IMR-90 (cell line): ENCODE measurements around the gene TBXAS1. TPM values are rescaled to one million over a fixed set of nuclear protein-coding genes. Genes with fewer than 3 reads are reported as not detected.

Source experiments
- ATAC-seq: fragments of 200-7000 bp; cut with Tn5 transposase; 2 replicates; pipeline ENCODE4 v1.9.1; 2020; ENCODE audit warnings: low read depth, mild to moderate bottlenecking, moderate library complexity
- BruUV-seq: library from RNA; stranded (reverse); fragments of 400-500 nt; replicated peaks from 2 replicates; lab custom pipeline; 2021; lab: Mats Ljungman, UMichigan
- CTCF ChIA-PET: fragments of 300-600 bp; formaldehyde crosslinking; extraction: SDS; loops from one replicate; lab custom pipeline; 2021; ENCODE audit warnings: antibody characterized with exemption; lab: Yijun Ruan, JAX
- POLR2A ChIA-PET: fragments of 300-600 bp; sonication (Branson Sonifier 250); formaldehyde crosslinking; loops from one replicate; lab custom pipeline; 2022; ENCODE audit warnings: antibody characterized with exemption; ENCODE audit not compliant: unreplicated experiment; lab: Charles Lee
- DNase-seq: peaks from one replicate; pipeline ENCODE4 v3.0.0; 2013
- H2AFZ ChIP-seq: replicated peaks from 2 replicates; pipeline ENCODE3; 2013; ENCODE audit warnings: low read length, mild to moderate bottlenecking; ENCODE audit not compliant: poor library complexity
- H2AK5ac ChIP-seq: 2 replicates; pipeline ENCODE4 v1.6.1; 2013; ENCODE audit warnings: low read depth, low read length, inconsistent platforms
- H2AK9ac ChIP-seq: replicated peaks from 2 replicates; pipeline ENCODE3; 2013; ENCODE audit warnings: mild to moderate bottlenecking, low read depth, low read length, moderate library complexity; ENCODE audit not compliant: poor library complexity
- H2BK120ac ChIP-seq: 2 replicates; pipeline ENCODE4 v1.6.1; 2013; ENCODE audit warnings: low read depth, low read length, inconsistent platforms
- H2BK15ac ChIP-seq: 3 replicates; pipeline ENCODE4 v1.6.1; 2013; ENCODE audit warnings: low read depth, low read length, inconsistent platforms
- H2BK20ac ChIP-seq: 2 replicates; pipeline ENCODE4 v1.6.1; 2013; ENCODE audit warnings: low read depth, mild to moderate bottlenecking, inconsistent platforms, low read length, moderate library complexity
- H2BK5ac ChIP-seq: 2 replicates; pipeline ENCODE4 v1.6.1; 2013; ENCODE audit warnings: mild to moderate bottlenecking, low read depth, low read length, inconsistent platforms; ENCODE audit not compliant: poor library complexity, severe bottlenecking
- H3K14ac ChIP-seq: replicated peaks from 2 replicates; pipeline ENCODE4 v1.6.1; 2013; ENCODE audit warnings: low read depth, low read length, inconsistent platforms
- H3K18ac ChIP-seq: 2 replicates; pipeline ENCODE4 v1.6.1; 2013; ENCODE audit warnings: low read depth, low read length, control low read depth
- H3K23ac ChIP-seq: 2 replicates; pipeline ENCODE4 v1.6.1; 2013; ENCODE audit warnings: low read depth, low read length, inconsistent platforms
- H3K27ac ChIP-seq: 2 replicates; pipeline ENCODE4 v1.5.1; 2013; ENCODE audit warnings: mild to moderate bottlenecking, control low read depth, low read length; ENCODE audit not compliant: insufficient read depth
- H3K27me3 ChIP-seq: 2 replicates; pipeline ENCODE4 v1.6.1; 2013; ENCODE audit warnings: low read length; ENCODE audit not compliant: control insufficient read depth, insufficient read depth
- H3K36me3 ChIP-seq: 2 replicates; pipeline ENCODE4 v1.6.1; 2013; ENCODE audit warnings: low read length, mixed read lengths; ENCODE audit not compliant: control insufficient read depth, insufficient read depth
- H3K4ac ChIP-seq: 2 replicates; pipeline ENCODE4 v1.6.1; 2013; ENCODE audit warnings: low read depth, low read length, inconsistent platforms
- H3K4me1 ChIP-seq: 2 replicates; pipeline ENCODE4 v1.6.1; 2013; ENCODE audit warnings: low read length, mixed read lengths; ENCODE audit not compliant: control insufficient read depth, insufficient read depth
- H3K4me2 ChIP-seq: 2 replicates; pipeline ENCODE4 v1.6.1; 2013; ENCODE audit warnings: low read depth, mild to moderate bottlenecking, control low read depth, low read length, moderate library complexity
- H3K4me3 ChIP-seq: 2 replicates; pipeline ENCODE4 v1.5.1; 2013; ENCODE audit warnings: low read depth, mild to moderate bottlenecking, control low read depth, low read length, moderate library complexity; ENCODE audit not compliant: insufficient read depth
- H3K56ac ChIP-seq: 2 replicates; pipeline ENCODE4 v1.6.1; 2013; ENCODE audit warnings: low read length, inconsistent platforms; ENCODE audit not compliant: insufficient read depth; ENCODE audit errors: extremely low read depth
- H3K79me1 ChIP-seq, 2 experiments: 2 replicates each; pipeline ENCODE4 v1.6.1; 2013; ENCODE audit warnings: low read length in 2 of 2, inconsistent platforms in 1 of 2, low read depth in 1 of 2
- H3K9ac ChIP-seq: 2 replicates; pipeline ENCODE4 v1.6.1; 2013; ENCODE audit warnings: low read depth, low read length, control low read depth
- H3K9me1 ChIP-seq: 2 replicates; pipeline ENCODE4 v1.6.1; 2013; ENCODE audit warnings: low read length, inconsistent platforms; ENCODE audit not compliant: insufficient read depth
- H3K9me3 ChIP-seq: 2 replicates; pipeline ENCODE4 v1.6.1; 2013; ENCODE audit warnings: low read length; ENCODE audit not compliant: control insufficient read depth, insufficient read depth
- H4K20me1 ChIP-seq: 2 replicates; pipeline ENCODE4 v1.6.1; 2013; ENCODE audit warnings: low read length, inconsistent platforms; ENCODE audit not compliant: insufficient read depth
- H4K5ac ChIP-seq: 2 replicates; pipeline ENCODE4 v1.6.1; 2013; ENCODE audit warnings: mild to moderate bottlenecking, low read depth, low read length, control low read depth
- H4K8ac ChIP-seq, 2 experiments: 2 replicates each; pipeline ENCODE4 v1.6.1; 2013; ENCODE audit warnings: low read depth in 2 of 2, low read length in 2 of 2, control low read depth in 1 of 2, inconsistent platforms in 1 of 2
- H4K91ac ChIP-seq: 2 replicates; pipeline ENCODE4 v1.6.1; 2013; ENCODE audit warnings: low read depth, low read length, inconsistent platforms; ENCODE audit not compliant: insufficient read depth
- BHLHE40 ChIP-seq: fragments of 150-350 bp; IDR thresholded peaks from 2 replicates; pipeline ENCODE4 v1.6.1; 2016; ENCODE audit warnings: mild to moderate bottlenecking, low read depth, low read length
- CEBPB ChIP-seq: IDR thresholded peaks from 2 replicates; pipeline ENCODE4 v1.6.1; 2012; ENCODE audit warnings: low read depth, low read length, improper control_type of control experiment
- CHD1 ChIP-seq: IDR thresholded peaks from 2 replicates; pipeline ENCODE4 v1.6.1; 2012; ENCODE audit warnings: low read depth, low read length, improper control_type of control experiment
- FOS ChIP-seq: fragments of 150-350 bp; IDR thresholded peaks from 2 replicates; pipeline ENCODE4 v1.6.1; 2016; ENCODE audit warnings: low read depth, low read length
- MAFK ChIP-seq: IDR thresholded peaks from 2 replicates; pipeline ENCODE4 v1.6.1; 2012; ENCODE audit warnings: low read depth, low read length, improper control_type of control experiment
- MAZ ChIP-seq: IDR thresholded peaks from 2 replicates; pipeline ENCODE4 v1.6.1; 2012; ENCODE audit warnings: low read depth, mild to moderate bottlenecking, low read length, improper control_type of control experiment, moderate library complexity, borderline replicate concordance
- MXI1 ChIP-seq: IDR thresholded peaks from 2 replicates; pipeline ENCODE4 v1.6.1; 2012; ENCODE audit warnings: low read depth, mild to moderate bottlenecking, low read length, moderate library complexity, borderline replicate concordance
- NFE2L2 ChIP-seq: fragments of 150-350 bp; IDR thresholded peaks from 2 replicates; pipeline ENCODE4 v1.6.1; 2016; ENCODE audit warnings: low read depth, mild to moderate bottlenecking, low read length
- POLR2A ChIP-seq: IDR thresholded peaks from 2 replicates; pipeline ENCODE4 v1.6.1; 2012; ENCODE audit warnings: mild to moderate bottlenecking, low read depth, low read length
- RAD21 ChIP-seq: IDR thresholded peaks from 2 replicates; pipeline ENCODE4 v1.6.1; 2012; ENCODE audit warnings: low read length, improper control_type of control experiment
- RCOR1 ChIP-seq: IDR thresholded peaks from 2 replicates; pipeline ENCODE4 v1.6.1; 2012; ENCODE audit warnings: mild to moderate bottlenecking, low read length, improper control_type of control experiment; ENCODE audit not compliant: insufficient replicate concordance
- RFX5 ChIP-seq: IDR thresholded peaks from 2 replicates; pipeline ENCODE4 v1.8.0; 2012; ENCODE audit warnings: low read depth, mild to moderate bottlenecking, low read length, moderate library complexity
- SMC3 ChIP-seq: fragments of 150-350 bp; IDR thresholded peaks from 2 replicates; pipeline ENCODE4 v1.6.1; 2016; ENCODE audit warnings: low read depth, mild to moderate bottlenecking, antibody characterized with exemption, low read length, moderate library complexity
- WGBS, 2 experiments: methylation state at CpG; one replicate each; pipeline versions ENCODE4 v1.1.5 to v1.1.7; 2013; ENCODE audit warnings: missing lambda C conversion rate in 2 of 2; ENCODE audit not compliant: insufficient read length in 1 of 2; ENCODE audit errors: extremely low coverage in 2 of 2; 5-methylcytosine and 5-hydroxymethylcytosine counted together
- dilution Hi-C: fragments of 300-500 bp; cut with HindIII; formaldehyde crosslinking; loops from one replicate; pipeline ENCODE4 v1.14.3; 2018; ENCODE audit warnings: low sequenced_read_pairs; ENCODE audit not compliant: unreplicated experiment
- in situ Hi-C: fragments of 300-500 bp; cut with MboI; formaldehyde crosslinking; loops from 3 replicates; pipeline ENCODE4 v1.14.3; 2019; ENCODE audit warnings: low sequenced_read_pairs, inconsistent platforms, mixed read lengths
- intact Hi-C: fragments of 100-400 bp; cut with micrococcal nuclease; formaldehyde crosslinking; loops from 2 replicates; pipeline ENCODE4 v1.10.0; 2022
- polyA plus RNA-seq, 3 experiments: library from polyadenylated mRNA; depleted of rRNA; stranded (reverse); fragments of >200 nt; gene quantifications; 2 replicates each; pipeline ENCODE4 v1.2.3, GENCODE V29; 2012; ENCODE audit warnings: low replicate concordance in 1 of 3
- total RNA-seq: library from RNA; depleted of rRNA; stranded (reverse); fragments of >200 nt; gene quantifications from 2 replicates; pipeline ENCODE4 v1.2.3, GENCODE V29; 2012
- TF ChIP-seq, protein P1 (sequence below): fragments of 150-350 bp; IDR thresholded peaks from 2 replicates; pipeline ENCODE4 v1.6.1; 2016; ENCODE audit warnings: low read depth, mild to moderate bottlenecking, low read length, moderate library complexity, borderline replicate concordance
- TF ChIP-seq, protein P2 (sequence below): fragments of 150-350 bp; IDR thresholded peaks from 2 replicates; pipeline ENCODE4 v1.6.1; 2017; ENCODE audit warnings: mild to moderate bottlenecking, antibody characterized with exemption, low read length, low read depth
- TF ChIP-seq, protein P3 (sequence below): conservative IDR thresholded peaks from 2 replicates; pipeline ENCODE4 v1.5.1; 2012; ENCODE audit warnings: mild to moderate bottlenecking, low read depth, low read length, improper control_type of control experiment

TBXAS1 gene
- total and polyA plus RNA-seq, 2 of the 4 experiments (the other 2 are of a cell fraction): 5.9 to 10.8 TPM

DNA sequence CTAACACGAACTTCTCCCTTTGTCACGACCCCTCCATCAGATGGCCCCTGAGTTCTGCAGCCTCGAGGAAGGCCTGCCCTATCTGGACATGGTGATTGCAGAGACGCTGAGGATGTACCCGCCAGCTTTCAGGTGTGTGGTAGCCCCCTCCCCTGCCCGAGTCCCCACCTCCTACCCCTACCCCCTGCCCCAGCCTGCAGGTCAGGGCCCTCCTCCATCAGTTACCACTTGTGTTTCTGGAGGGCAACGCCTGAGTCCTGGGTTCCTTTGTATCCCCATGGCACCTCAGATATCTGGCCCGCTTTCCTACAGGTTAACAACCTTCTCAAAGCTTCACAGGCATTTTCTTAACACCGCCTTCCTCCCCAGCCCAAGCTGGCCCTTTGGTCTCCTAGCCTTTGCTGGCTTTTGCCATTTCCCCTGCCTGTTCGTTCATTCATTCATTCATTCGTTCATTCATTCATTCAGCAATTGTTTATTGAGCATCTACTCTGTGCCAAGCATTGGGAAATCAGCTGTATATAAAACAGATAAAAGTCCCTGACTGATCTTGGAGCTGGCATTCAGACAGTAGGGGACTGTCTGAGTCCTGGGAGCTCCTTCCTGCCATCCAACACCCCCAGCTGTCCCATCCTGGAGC, 178.1 kb downstream of the TBXAS1 start:
- no peaks in the 10 kb centered on the region for H3K36me3 ChIP-seq
- H3K56ac ChIP-seq: no peak overlapping the region
- H2BK20ac ChIP-seq: no peak overlapping the region
- H2BK120ac ChIP-seq: no peak overlapping the region
- no peak overlapping the region for H2BK15ac ChIP-seq
- H2AK5ac ChIP-seq: no peak overlapping the region
- no peak overlapping the region for H3K18ac ChIP-seq
- H4K20me1 ChIP-seq: peaks cover 4% of the 10 kb centered on the region; the same call in 1 of the 2 replicates
- no peak for ATAC-seq
- H3K79me1 ChIP-seq: no peaks in the 10 kb centered on the region; a peak in 1 of 4 replicates
- H3K4me2 ChIP-seq: no peak overlapping the region
- H3K27me3 ChIP-seq: peaks cover 6% of the 10 kb centered on the region
- H3K4ac ChIP-seq: no peak overlapping the region
- H3K9ac ChIP-seq: no peak overlapping the region
- no peak overlapping the region for H3K4me3 ChIP-seq
- POLR2A ChIA-PET: no interaction called here
- H2AK9ac ChIP-seq: no peak overlapping the region
- H3K4me1 ChIP-seq: no peaks in the 10 kb centered on the region; the same call in 1 of the 2 replicates
- no peak overlapping the region for H3K23ac ChIP-seq
- no peak overlapping the region for H4K8ac ChIP-seq
- CTCF ChIA-PET: no interaction called here
- 60% methylated on average over 1 of the region's 11 CpGs; no CpG with 5 or more reads in 1 of the 2 experiments for WGBS, 2 experiments
- no peaks in the 10 kb centered on the region for H3K9me3 ChIP-seq
- H2BK5ac ChIP-seq: no peak overlapping the region
- no peak overlapping the region for H2AFZ ChIP-seq
- dilution Hi-C loops (no loop called here), in situ Hi-C loops (loop anchor here (10.0 kb wide), 2 partner anchors 362 to 572 kb away; no protein-coding TSS in a partner anchor), intact Hi-C loops (no loop called here)
- no TSS peak for BruUV-seq
- no peak overlapping the region for H4K91ac ChIP-seq
- no peak overlapping the region for H4K5ac ChIP-seq
- TF ChIP-seq CEBPB (no peak), RAD21 (no peak), SMC3 (no peak), MAZ (no peak), MXI1 (no peak), NFE2L2 (no peak), CHD1 (no peak), MAFK (no peak), RFX5 (no peak), BHLHE40 (no peak), FOS (no peak), POLR2A (no peak), RCOR1 (no peak)
- TF ChIP-seq, protein P1, sequence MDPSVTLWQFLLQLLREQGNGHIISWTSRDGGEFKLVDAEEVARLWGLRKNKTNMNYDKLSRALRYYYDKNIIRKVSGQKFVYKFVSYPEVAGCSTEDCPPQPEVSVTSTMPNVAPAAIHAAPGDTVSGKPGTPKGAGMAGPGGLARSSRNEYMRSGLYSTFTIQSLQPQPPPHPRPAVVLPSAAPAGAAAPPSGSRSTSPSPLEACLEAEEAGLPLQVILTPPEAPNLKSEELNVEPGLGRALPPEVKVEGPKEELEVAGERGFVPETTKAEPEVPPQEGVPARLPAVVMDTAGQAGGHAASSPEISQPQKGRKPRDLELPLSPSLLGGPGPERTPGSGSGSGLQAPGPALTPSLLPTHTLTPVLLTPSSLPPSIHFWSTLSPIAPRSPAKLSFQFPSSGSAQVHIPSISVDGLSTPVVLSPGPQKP: no peak
- TF ChIP-seq, protein P2, sequence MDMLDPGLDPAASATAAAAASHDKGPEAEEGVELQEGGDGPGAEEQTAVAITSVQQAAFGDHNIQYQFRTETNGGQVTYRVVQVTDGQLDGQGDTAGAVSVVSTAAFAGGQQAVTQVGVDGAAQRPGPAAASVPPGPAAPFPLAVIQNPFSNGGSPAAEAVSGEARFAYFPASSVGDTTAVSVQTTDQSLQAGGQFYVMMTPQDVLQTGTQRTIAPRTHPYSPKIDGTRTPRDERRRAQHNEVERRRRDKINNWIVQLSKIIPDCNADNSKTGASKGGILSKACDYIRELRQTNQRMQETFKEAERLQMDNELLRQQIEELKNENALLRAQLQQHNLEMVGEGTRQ: no peak
- TF ChIP-seq, protein P3, sequence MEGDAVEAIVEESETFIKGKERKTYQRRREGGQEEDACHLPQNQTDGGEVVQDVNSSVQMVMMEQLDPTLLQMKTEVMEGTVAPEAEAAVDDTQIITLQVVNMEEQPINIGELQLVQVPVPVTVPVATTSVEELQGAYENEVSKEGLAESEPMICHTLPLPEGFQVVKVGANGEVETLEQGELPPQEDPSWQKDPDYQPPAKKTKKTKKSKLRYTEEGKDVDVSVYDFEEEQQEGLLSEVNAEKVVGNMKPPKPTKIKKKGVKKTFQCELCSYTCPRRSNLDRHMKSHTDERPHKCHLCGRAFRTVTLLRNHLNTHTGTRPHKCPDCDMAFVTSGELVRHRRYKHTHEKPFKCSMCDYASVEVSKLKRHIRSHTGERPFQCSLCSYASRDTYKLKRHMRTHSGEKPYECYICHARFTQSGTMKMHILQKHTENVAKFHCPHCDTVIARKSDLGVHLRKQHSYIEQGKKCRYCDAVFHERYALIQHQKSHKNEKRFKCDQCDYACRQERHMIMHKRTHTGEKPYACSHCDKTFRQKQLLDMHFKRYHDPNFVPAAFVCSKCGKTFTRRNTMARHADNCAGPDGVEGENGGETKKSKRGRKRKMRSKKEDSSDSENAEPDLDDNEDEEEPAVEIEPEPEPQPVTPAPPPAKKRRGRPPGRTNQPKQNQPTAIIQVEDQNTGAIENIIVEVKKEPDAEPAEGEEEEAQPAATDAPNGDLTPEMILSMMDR: no peak
- peaks cover 6% of the 10 kb centered on the region for H3K9me1 ChIP-seq
- H3K14ac ChIP-seq: no peak overlapping the region
- H3K27ac ChIP-seq: no peak overlapping the region
- no peak for DNase-seq
